Measurements from ENCODE around the gene GLRX2.

The GLRX2 gene

DNA sequence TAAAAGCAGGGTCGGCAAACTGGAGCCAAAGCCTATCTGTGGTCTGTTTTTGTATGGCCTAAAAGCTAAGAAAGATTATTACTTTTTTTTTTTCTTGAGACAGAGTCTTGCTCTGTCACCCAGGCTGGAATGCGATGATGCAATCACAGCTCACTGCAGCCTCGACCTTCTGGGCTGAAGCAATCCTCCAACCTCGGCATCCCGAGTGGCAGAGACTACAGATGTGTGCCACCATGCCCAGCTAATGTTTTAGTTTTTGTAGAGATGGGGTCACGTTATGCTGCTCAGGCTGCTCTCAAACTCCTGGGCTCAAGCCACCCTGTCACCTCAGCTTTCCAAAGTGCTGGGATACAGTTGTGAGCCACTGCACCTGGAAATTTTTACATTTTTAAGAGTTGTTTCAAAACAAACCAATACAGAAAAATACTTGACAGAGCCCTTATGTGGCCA, 6.5 kb upstream of the GLRX2 start:
- DNase-seq (ENCODE audit: low read depth, low spot score): no peak

DNA sequence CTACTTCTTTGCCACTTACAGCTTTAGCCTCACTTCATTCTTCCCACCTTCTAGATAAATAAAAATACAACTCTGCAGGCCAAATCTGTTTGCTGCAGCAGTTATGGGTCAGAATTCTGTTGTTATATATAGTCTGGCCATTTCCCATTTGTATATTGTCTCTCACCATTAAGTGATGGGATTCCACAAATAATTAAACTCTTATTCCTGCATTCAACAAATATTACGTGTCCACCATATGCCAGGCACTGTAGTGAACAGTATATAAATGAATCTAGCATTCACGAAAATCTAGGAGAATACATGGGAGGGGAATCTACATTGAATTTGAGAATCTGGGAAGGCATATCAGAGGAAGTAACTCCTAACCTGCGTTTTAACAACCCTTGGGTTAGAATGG, 5.7 kb upstream of the GLRX2 start:
- no peak for DNase-seq (ENCODE audit: low read depth, low spot score)

DNA sequence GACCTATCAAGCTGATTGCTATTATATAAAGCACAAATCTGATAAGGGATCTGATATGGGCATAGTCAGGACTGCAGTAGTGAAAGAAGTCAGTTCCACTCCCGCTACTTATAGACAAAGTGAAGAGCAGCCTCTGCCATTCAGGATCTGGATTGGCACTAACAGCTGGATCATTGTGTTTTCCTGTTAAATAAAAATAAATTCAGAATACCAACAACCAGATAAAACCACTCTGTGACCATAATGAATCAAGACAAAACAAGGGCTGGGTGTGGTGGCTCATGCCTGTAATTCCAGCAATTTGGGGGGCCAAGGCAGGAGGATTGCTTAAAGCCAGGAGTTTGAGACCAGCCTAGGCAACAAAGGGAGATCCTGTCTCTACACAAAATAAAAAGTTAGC, 5.0 kb upstream of the GLRX2 start:
- DNase-seq (ENCODE audit: low read depth, low spot score): no peak

DNA sequence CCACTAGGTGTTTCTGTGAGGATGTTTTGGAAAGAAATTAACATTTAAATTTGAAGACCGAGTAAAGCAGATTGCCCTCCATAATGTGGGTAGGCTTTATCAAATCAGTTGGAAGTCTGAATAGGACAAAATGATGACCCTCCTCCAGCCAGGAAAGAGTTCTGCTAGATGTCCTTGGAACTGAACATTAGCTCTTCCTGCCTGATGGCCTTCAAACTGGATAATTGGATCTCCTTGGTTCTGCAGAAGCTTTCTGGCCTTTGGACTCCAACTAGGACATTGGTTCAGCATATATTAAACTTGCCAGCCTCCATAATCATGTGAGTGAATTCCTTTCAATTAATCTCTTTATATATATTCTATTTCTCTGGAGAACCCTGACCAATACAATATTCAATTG, 4.4 kb upstream of the GLRX2 start:
- no peak for DNase-seq (ENCODE audit: low read depth, low spot score)

DNA sequence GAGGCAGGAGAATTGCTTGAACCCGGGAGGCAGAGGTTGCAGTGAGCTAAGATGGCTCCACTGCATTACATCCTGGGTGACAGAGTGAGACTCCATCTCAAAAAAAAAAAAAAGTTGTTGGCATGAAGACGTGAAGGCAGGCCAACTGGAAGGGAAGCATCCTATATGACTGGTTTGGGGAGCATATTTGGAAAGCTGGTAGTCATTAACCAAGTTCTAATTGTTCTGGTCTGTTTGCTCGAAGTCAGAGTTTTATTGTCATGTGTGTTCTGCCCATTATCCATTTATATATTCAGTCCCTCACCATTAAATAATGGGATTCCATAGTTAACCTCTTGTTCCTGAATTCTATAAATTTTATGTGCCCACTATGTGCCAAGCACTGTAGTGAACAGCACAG, 3.3 kb upstream of the GLRX2 start:
- DNase-seq (ENCODE audit: low read depth, low spot score): no peak

DNA sequence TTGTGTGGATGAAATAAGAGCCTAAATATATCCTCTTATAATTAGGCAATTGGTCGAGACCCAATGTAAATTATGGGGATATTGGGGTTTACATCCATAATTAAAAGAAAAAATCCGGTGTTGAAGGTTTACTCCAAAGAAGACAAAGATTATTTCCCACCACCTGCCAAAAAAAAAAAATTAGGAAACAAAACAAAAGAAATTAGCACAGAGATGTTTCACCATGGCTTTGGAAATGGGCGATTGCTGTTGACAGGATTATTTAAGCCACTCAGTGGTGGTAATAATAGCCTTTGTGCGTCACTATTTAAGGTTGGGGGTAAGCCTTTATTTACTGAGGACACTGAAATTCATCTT, 585 bp upstream of the GLRX2 start:
- DNase-seq (ENCODE audit: low read depth, low spot score): no peak

DNA sequence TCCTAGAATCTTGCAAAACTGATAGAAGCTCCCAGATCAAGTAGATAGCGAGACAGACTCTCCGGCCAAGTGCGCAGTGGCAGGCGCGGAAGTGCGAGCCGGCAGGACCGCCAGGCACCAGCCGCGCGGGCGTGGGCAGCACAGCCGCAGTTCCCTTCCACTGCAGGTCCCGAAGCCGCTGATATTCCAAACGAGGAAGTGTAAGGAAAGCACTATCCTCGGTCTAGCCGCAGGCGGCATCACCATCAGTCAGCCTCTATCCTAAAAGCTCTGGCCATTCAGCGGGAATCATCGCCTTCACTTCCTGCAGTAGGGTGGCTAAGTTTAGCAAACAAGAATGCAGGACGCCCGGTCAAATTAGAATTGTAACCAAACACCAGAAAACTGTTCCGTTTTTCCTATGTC, 710 bp downstream of the GLRX2 start:
- no peak for DNase-seq (ENCODE audit: low read depth, low spot score)

DNA sequence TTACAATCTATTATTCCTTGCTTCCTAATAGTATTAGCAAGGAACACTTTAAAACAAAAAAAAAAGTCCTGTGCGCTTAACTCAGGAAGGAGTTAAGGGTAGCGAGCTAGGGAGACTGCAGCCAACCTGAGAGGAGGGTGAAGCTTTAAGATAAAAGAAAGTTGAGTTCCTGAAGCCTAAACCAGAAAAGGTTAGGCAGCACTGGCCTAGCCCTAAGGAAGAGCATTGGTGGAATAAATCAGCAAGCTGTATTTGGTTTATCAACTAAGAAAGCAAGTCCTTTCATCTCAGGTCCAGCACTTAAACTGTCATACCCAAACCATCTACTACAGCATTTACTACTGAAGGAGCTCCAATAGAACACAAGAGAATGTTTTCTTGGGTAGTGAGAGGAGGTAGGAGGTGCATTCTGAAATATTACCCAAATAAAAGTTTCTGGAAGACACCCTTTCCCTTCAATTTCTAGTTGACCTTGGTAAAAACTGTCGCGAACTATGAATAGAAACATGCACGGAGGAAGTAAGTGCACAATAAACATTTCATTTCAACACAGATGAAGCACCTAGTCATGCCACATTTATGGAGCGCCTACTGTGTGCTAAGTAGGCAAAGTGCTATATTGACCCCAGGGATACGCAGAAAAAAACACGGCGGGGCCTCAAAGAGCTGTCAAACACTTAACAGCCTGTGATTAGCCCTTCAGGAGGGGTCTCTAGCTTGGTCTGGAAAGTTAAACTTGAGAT, 1.3 kb downstream of the GLRX2 start:
- DNase-seq (ENCODE audit: low read depth, low spot score): no peak

DNA sequence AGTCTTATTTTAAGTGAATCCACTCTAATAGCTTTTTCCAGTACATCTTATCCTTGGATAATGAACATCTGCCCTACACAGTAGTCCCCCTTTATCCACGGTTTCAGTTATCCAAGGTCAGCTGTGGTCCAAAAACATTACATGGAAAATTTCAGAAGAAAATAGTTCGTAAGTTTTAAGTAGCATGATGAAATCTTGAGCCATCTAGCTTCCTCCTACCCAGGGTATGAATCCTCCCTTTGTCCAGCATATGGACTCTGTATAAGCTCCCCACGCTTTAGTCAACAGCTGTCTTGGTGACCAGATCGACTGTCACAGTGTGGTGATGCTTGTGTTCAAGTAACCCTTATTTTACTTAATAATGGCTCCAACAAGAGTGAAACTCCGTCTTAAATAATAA, 2.6 kb downstream of the GLRX2 start:
- no peak for DNase-seq (ENCODE audit: low read depth, low spot score)

DNA sequence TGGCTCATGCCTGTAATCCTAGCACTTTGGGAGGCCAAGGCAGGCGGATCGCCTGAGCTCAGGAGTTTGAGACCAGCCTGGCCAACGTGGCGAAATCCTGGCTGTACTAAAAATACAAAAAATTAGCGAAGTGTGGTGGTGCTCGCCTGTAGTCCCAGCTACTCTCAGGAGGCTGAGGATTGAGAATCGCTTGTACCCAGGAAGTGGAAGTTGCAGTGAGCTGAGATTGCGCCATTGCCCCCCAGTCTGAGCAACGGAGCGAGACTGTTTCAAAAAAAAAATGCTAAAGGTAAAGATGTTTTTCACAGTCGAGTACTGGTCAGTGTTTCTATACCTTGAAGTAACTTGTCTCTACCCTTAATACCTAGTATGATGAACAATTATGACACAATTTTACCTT, 11.1 kb downstream of the GLRX2 start:
- DNase-seq (ENCODE audit: low read depth, low spot score): no peak

DNA sequence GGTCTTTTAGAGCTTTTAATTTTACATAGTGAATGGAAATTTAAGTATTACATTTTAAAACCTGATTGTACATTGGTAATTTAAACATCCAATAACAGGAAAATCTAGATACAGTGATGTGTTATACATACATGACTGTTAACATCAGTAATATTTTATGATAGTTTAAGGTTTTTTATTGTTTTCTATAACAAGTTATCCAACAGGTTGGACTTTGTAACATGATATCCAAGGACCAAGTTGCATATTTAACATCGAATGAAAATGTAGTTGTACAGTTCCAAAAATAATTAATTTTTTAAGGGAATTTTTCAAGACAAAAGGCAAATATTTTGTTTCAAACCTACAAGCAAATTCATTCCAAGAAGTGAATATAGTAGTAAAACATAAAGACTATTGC, 14.3 kb downstream of the GLRX2 start:
- DNase-seq (ENCODE audit: low read depth, low spot score): no peak

DNA sequence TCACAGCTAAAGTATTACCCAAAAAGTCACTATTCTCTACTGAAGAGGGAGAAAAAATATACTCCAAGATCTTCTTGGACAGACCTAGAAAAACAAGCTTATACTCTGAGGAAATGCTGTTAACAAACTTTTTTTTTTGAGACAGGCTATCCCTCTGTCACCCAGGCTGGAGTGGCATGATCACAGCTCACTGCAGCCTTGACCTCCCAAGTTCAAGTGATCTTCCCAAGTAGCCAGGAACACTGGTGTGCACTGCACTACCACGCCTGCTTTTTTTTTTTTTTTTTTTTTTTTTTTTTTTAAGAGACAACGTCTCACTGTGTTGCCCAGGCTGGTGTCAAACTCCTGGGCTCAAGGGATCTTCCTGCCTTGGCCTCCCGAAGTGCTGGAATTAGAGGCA, 17.3 kb downstream of the GLRX2 start:
- no peak for DNase-seq (ENCODE audit: low read depth, low spot score)

DNA sequence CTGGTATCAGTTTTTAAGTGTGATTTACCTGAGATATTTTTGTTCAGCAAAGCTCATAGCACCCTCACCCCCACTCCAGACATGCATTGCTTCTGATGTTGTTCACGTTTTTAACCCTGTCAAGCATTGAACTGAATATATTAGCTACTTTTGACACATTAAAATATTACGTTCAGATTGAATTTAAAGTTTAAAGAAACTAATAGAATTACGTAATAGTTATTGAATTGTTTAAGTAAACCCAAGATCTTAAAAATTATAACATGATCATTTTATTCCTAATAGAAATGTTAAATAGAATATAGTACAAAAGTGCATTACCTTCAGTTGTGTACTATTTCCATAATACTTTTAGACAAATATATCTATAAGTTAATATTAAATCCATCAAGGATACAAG, 18.9 kb downstream of the GLRX2 start:
- no peak for DNase-seq (ENCODE audit: low read depth, low spot score)

DNA sequence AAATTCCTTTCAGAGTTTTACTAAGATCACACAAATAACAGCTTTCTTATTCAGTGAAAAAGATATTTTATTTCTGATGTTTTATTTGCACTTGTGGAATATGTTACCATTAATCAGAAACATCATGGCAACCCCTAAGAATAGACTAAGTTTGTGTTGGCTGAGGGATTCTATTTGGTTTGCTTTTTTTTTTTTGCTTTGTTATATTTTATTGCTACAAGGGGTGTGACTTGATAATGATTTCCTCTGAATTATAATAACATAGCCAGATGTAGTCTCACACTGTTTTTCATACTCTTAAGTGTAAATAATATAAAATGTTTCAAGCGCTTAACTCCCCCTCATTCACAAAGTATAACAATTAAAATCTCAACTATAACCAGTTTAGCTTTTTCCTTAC, 20.0 kb downstream of the GLRX2 start:
- DNase-seq (ENCODE audit: low read depth, low spot score): no peak

DNA sequence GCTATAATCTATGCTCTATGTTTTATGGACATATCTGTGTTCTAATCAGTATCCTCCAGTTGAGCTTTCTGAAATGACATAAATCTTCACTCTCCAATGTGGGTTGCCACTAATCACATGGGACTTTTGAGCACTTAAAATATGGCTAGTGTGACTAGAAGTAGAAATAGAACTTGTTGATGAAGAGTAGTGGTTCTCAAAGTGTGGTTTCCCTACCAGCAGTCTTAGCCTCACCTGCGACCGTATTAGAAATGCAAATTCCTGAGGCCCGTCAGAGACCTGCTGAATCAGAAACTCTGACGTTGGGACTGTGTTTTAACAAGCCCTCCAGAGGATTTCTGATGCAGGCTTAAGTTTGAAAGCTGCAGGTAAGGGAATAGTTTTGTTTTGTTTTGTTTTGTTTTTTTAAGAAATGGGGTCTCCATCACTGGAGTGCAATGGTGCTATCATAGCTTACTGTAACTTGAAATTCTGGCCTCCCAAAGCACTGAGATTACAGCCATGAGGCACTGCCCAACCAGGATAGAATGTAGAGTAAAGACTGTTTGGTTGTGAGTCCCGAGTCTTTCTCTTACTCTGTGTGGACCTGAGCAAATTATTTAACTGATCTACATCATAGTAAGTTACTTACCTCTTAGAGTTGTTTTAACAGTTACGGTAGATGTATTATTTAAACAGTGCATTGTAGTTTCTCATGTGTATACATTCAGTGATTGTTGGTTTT, 21.7 kb downstream of the GLRX2 start:
- no peak for DNase-seq (ENCODE audit: low read depth, low spot score)

DNA sequence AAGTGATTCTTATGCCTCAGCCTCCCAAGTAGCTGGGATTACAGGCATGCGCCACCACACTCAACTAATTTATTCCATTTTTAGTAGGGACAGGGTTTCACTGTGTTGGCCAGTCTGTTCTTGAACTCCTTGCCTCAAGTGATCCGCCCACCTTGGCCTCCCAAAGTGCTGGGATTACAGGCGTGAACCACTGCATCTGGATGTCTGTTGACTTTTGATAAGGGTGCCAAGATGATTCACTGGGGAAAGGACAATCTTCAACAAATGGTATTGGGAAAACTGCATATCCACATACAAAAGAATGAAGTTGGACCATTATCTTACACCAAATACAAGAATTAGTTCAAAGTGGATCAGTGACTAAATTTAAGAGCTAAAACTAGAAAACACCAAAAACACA, 26.0 kb downstream of the GLRX2 start:
- DNase-seq (ENCODE audit: low read depth, low spot score): no peak

DNA sequence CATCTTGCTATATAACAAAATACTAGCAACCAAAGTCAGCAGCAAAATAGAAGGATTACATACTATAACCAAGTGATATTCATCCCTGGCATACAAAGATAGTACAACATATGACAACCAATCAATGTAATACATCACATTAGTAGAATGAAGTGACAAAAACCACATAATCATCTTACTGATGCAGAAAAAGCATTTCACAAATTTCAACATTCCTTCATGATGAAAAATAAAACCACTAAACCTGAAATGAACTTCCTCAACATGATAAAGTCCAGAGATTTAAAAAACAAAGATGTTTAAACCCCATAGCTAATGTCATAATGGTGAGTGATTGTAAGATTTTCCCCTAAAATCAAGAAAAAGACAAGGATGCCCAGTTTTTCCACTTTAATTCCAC, 27.2 kb downstream of the GLRX2 start:
- DNase-seq (ENCODE audit: low read depth, low spot score): no peak

DNA sequence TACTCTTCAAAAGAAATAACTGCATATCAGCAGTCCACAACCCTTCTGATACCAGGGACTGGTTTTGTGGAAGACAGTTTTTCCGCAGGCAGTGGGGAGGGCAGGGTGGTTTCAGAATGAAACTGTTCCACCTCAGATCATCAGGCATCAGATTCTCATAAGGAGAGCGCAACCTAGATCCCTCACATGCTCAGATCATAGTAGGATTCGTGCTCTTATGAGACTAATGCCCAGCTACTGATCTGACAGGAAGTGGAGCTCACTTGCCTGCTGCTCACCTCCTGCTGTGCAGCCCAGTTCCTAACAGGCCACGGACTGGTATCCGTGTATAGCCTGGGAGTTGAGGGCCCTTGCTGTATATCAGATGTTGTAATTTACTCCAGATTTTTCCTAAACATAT, 34.3 kb downstream of the GLRX2 start:
- DNase-seq (ENCODE audit: low read depth, low spot score): no peak

DNA sequence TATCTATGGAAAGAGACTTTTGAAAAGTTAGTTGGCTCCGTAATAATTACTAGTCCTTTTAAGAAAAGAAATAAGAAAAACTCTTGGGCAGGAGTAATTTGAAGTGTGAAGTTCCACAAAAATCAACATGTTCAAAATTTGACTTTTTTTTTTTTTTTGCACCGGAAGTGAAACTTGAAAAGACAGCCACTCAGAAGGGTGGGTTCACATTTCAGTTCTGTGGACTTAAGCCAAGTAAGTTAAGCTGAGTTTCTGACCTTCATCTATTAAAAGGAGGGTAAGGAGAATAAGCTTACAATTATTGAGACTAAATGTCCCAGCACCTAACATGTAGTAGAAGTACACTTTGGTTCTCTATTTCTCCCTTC, 34.8 kb downstream of the GLRX2 start:
- no peak for DNase-seq (ENCODE audit: low read depth, low spot score)

DNA sequence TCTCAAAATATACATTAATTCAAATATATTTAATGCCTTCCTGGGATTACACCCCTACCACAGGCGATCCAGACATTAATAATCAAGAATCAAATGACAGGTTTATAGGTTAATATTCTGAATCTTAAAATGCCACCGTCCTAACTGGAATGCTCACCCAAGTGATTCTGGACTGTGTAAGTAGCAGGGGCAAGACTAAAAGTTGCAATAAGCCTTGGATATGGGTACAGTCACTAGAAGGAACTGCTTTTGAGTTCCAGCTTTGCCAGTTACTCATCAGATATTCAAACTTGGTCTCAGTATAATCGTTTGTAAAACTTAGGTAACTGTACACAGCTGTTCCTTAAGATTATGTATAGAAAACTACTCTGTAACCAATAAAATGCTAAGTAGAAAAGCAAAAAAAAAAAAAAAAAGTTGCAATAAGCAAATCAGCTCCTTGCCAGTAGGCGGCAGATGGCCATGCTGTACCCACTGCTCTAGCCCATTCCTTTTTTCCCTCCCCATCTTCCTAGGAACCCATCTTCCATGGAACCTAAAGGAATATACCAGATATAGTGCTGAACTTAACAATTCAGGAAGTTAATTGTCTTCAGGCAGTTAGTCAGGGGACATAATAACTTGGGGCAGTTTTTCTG, 35.3 kb downstream of the GLRX2 start:
- DNase-seq (ENCODE audit: low read depth, low spot score): no peak

DNA sequence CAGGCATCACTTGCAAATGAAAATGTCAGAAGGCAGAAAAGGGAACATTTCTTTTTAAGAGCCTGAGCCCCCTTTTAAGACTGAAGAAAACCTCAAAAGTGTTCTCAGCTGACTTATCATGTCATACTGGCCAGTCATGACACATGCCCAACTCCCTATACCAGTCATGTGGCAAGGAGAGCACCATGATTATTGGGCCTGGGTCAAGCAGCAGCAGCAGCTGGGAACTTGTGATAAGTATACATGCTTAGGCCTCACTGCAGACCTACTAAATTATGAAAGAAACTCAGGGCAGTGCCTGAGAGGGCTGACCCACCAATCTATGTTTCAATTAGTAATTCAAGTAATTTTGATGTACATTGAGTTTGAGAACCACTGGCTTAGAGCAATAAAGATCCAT, 37.2 kb downstream of the GLRX2 start:
- no peak for DNase-seq (ENCODE audit: low read depth, low spot score)

DNA sequence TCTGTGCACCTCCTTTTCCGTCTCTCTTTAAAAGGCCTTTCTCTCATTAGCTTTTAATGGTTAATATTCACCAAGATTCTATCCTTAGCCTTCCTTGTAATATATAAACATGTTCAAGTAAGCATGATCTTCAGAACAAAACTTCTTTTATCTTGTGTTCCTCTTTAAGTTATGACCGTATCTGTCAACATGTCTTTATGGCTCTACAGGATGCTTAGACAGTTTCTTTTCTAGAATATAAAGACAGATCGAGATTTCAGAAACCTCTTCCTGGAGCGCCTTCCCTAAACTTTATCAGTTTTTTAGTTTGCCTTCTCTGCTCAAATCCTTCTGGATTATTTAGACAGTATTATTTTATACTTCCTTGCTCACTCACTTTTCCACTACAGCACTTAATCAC, 38.6 kb downstream of the GLRX2 start:
- no peak for DNase-seq (ENCODE audit: low read depth, low spot score)

DNA sequence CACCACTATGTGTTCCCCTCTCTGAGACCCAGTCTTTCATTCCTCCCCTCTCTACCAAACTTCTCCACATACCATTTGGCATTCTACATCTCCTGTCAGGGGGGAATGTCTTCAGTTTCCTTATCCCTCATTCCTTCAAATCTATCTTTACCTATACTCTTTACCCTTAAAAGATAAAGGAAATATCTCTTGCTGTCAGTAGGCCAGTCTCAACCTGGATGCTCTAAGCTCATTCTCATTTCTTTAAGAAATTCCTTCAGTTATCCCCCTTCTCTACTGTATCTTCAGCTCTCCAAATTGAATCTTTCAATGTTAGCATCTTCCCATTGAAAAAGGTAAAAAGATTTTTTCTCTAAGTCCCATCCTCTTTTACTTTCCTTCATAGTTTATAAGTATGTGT, 39.3 kb downstream of the GLRX2 start:
- DNase-seq (ENCODE audit: low read depth, low spot score): no peak
